Colonic mucosa (tissue), 4 donors: ENCODE data around the gene SCUBE1. TPM values are rescaled to one million over a fixed set of nuclear protein-coding genes. Genes with fewer than 3 reads are reported as not detected.
A peak's percentile ranks its signal among the peaks of the same experiment; 100 is the strongest.

Experiments used
- DNase-seq: peaks from one replicate; pipeline ENCODE4 v3.0.0-alpha.2; 2020
- H3K27ac ChIP-seq: fragments of 200-600 bp; one replicate; pipeline ENCODE4 v1.8.0; 2021
- H3K27me3 ChIP-seq: fragments of 200-600 bp; one replicate; pipeline ENCODE4 v1.8.0; 2021
- H3K36me3 ChIP-seq: fragments of 200-600 bp; one replicate; pipeline ENCODE4 v1.8.0; 2021
- H3K4me1 ChIP-seq: fragments of 200-600 bp; one replicate; pipeline ENCODE4 v1.8.0; 2021; ENCODE audit warnings: mild to moderate bottlenecking
- H3K4me3 ChIP-seq: fragments of 200-600 bp; one replicate; pipeline ENCODE4 v1.8.0; 2021
- H3K9ac ChIP-seq, 2 donors: one replicate each; pipeline ENCODE4 v1.7.0; 2013; ENCODE audit warnings: control low read depth in 2 of 2, low read depth in 2 of 2, low read length in 2 of 2
- H3K9me3 ChIP-seq: fragments of 200-600 bp; one replicate; pipeline ENCODE4 v1.8.0; 2021
- CTCF ChIP-seq: fragments of 200-600 bp; IDR thresholded peaks from one replicate; pipeline ENCODE4 v1.8.0; 2022; ENCODE audit warnings: antibody characterized with exemption, mild to moderate bottlenecking
- intact Hi-C: fragments of 100-400 bp; cut with DNase I; formaldehyde crosslinking; loops from one replicate; pipeline ENCODE4 v1.14.1; 2022
- total RNA-seq, 2 donors: library from RNA; stranded (reverse); fragmentation: NEBNext Ultra II Directional in 1 of 2; extraction: Animal tissue kit (Norgen Biotek cat#: 25700) in 1 of 2; gene quantifications; one replicate each; pipeline ENCODE4 v1.2.1, GENCODE V29; 2021
- donor health status: healthy.
- donor health status: DM: no; HTN: no; CAD: no.
- donor health status: DM: no; HTN: no; CAD: no.

The SCUBE1 gene
- total RNA-seq, 2 donors from 2014 or later, result 1.7 to 5.6 TPM

- Histone ChIP-seq H3K9me3 (no peaks in the 10 kb centered on the region), H3K9ac (peak within 1 kb of the TSS; percentile 97), H3K27me3 (no peaks in the 10 kb centered on the region), H3K4me3 (peak within 1 kb of the TSS; percentile 83), H3K36me3 (no peaks in the 10 kb centered on the region), H3K27ac (peak within 1 kb of the TSS; percentile 93), H3K4me1 (peaks cover 5% of the 10 kb centered on the region)
- intact Hi-C loops, result no loop called here
- no peak for TF ChIP-seq CTCF
- peak; percentile 86 for DNase-seq
Observed at GRCh38 chr22:43151251-43152002, 191.7 kb downstream of the SCUBE1 start, which contains the start of gene TSPO. Gene TSPO (plus strand): TSS chr22:43151559. CDS start chr22:43159239, 7,680 bp downstream.

GRCh38 chr22:43150731-43151206 is 192.4 kb downstream of the SCUBE1 start:
- H3K4me1 ChIP-seq, result peaks cover 5% of the 10 kb centered on the region
- intact Hi-C loops, result no loop called here

GRCh38 chr22:43148581-43148980 is 194.6 kb downstream of the SCUBE1 start:
- Histone ChIP-seq H3K36me3 (no peaks in the 10 kb centered on the region), H3K27me3 (no peaks in the 10 kb centered on the region), H3K4me1 (peaks cover 5% of the 10 kb centered on the region), H3K4me3 (no peak overlapping the region), H3K9me3 (no peaks in the 10 kb centered on the region), H3K27ac (no peak overlapping the region), H3K9ac (peak overlapping the region in 1 of 2 donors; percentile 40)
- intact Hi-C loops, result no loop called here
- no peak for DNase-seq
- TF ChIP-seq CTCF, result no peak

More at GRCh38 chr22:43150731-43151206, 192.4 kb downstream of the SCUBE1 start:
- Histone ChIP-seq H3K9me3 (no peaks in the 10 kb centered on the region), H3K27me3 (no peaks in the 10 kb centered on the region), H3K4me3 (peak overlapping the region; percentile 83), H3K27ac (peak overlapping the region; percentile 93), H3K36me3 (no peaks in the 10 kb centered on the region), H3K9ac (peak overlapping the region; percentile 62 to 76)
- DNase-seq, result no peak
- TF ChIP-seq CTCF, result no peak

- DNase-seq, result no peak
- no peak for TF ChIP-seq CTCF
- Histone ChIP-seq H3K27ac (peak overlapping the region; percentile 38), H3K27me3 (no peaks in the 10 kb centered on the region), H3K9me3 (no peaks in the 10 kb centered on the region), H3K9ac (no peak overlapping the region), H3K4me1 (peaks cover 5% of the 10 kb centered on the region), H3K4me3 (no peak overlapping the region), H3K36me3 (no peaks in the 10 kb centered on the region)
- intact Hi-C loops, result no loop called here
Observed at GRCh38 chr22:43147821-43148220, 195.4 kb downstream of the SCUBE1 start.

Other genes with a start within 250 kb of the SCUBE1 start
- 10 to 100 TPM; 29.5 to 31.4 TPM for gene BIK, start 232.6 kb downstream of the SCUBE1 start, total RNA-seq
- 10 to 100 TPM; 17.9 to 35.1 TPM for gene MCAT, start 200.0 kb downstream of the SCUBE1 start, total RNA-seq
- 100 to 1,000 TPM; 266 to 426 TPM for gene TSPO, start 191.8 kb downstream of the SCUBE1 start, total RNA-seq
- 100 to 1,000 TPM in 1 of 2 donors, 10 to 100 TPM in 1; 89.3 to 147 TPM for gene TTLL12, start 156.2 kb downstream of the SCUBE1 start, total RNA-seq
- under 1 TPM in 1 of 2 donors, not detected in 1; 0.05 TPM for gene MPPED1, start 68.6 kb upstream of the SCUBE1 start, total RNA-seq